ENCODE results near the gene FOXA3. TPM values are rescaled to one million over a fixed set of nuclear protein-coding genes. Genes with fewer than 3 reads are reported as not detected.

The FOXA3 gene
- total and polyA plus RNA-seq, 10 of the 15 experiments (the other 5 are each of a cell fraction or from before 2014, with no cell fraction given): 0.04 to 0.83 (median 0.11) TPM; not detected in 5

DNA sequence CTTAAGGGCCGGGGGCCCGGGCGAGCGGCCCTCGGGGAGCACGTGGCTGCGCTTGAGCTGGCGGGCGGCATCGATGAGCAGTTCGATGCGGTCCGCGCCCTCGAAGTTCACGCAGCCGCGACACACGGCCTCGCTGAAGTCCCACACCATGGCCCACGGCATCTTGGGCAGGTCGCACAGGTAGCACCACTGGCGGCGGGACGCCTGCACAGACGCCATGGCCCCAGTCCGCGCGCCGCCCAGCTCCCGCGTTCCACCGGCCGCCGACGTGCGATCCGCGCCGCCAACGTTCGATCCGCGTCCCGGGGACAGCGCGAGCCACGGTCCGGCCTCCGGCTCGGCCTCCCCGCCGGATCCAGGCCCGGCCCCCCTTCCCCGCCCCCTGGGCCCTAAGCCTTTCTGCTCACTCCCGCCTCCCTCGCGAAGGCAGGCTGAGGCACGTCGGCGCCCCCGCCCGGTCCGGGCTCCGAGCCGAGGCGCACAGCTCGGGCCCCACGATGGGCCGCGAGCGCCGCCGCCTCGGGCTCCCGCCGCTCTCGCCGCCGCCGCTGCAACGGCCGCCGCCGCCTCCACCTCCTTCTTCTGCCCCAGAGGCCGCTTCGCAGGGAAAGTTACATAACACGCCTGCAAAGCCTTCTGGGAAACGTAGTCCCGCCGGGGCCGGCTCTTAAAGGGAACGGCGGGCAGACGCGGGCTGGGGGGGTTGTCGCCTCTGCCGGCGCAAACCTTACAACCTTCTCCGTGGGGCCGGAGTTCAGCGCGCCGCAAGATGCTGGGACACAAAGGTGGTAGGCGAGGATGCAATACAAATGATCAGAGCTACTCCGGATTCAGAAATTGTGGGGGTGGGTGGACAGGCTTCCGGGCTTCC is 21.7 kb downstream of the FOXA3 start, which contains the start of gene IRF2BP1 (continued):
- TF ChIP-seq, protein P1, sequence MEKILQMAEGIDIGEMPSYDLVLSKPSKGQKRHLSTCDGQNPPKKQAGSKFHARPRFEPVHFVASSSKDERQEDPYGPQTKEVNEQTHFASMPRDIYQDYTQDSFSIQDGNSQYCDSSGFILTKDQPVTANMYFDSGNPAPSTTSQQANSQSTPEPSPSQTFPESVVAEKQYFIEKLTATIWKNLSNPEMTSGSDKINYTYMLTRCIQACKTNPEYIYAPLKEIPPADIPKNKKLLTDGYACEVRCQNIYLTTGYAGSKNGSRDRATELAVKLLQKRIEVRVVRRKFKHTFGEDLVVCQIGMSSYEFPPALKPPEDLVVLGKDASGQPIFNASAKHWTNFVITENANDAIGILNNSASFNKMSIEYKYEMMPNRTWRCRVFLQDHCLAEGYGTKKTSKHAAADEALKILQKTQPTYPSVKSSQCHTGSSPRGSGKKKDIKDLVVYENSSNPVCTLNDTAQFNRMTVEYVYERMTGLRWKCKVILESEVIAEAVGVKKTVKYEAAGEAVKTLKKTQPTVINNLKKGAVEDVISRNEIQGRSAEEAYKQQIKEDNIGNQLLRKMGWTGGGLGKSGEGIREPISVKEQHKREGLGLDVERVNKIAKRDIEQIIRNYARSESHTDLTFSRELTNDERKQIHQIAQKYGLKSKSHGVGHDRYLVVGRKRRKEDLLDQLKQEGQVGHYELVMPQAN (conservative IDR thresholded peaks at IDR 0.05): peak; percentile 69; the same call in 1 of the 2 replicates
- peak; percentile 53 for TF ChIP-seq NR2F1 (conservative IDR thresholded peaks at IDR 0.05)

DNA sequence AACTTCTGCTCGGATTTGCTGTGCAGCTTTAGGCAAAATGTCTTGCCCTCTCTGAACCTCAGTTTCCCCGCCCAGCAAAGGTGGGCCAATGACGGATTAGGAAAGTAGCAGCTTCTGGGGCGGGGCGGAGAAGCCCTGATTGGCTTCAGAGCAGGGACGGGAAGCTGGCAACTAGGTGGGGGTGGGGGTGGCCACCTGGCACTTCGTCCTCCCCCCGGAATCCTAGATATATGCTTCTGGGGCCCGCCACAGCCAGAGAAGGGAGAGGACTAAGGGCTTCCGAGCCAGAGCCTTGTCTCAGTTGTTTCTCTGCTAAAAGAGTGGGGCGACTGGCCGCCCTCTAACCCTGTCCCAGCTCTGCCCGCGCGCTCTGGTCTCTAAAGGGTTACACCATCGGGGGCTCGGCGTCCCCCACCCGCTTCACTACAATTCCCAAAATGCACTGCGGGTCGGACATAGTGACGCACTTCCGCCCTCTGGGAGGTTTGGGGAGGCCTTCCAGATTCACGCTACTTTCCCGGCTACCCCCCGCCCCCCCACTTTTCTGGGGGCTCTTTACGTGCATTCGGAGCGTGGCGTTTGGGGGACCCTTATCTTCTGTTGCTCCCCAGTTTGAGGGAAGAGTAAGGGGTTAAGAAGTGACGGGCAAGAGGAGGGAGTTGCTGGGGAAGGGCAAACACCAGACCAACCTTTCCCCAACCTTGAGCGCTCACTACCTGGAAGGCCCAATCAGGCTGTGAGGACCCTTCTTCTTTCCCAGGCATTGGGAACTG is 22.5 kb downstream of the FOXA3 start:
- ChIA-PET POLR2A (interaction anchor here (0.5 to 9.0 kb wide), 15 partner anchors 11 to 746 kb away, joined by 3 to 178 read pairs (median 4); partner anchors contain the start of genes CALM3, CCDC61, DMWD and FOXA3), CTCF (interaction anchor here (0.9 to 9.1 kb wide), 3 partner anchors 16 to 70 kb away, joined by 4 to 194 read pairs (median 9); partner anchors contain the start of genes FOXA3, MYPOP and SYMPK)
- peak; percentile 98 for FAIRE-seq
- peak; percentile 72; the same call in 1 of the 2 replicates for TF ChIP-seq NFYB (IDR thresholded peaks at IDR 0.05; ENCODE audit: insufficient read depth, low read depth, low read length)
- no peak for TF ChIP-seq FOXM1 (IDR thresholded peaks at IDR 0.05; ENCODE audit: low read depth, low read length)
- 0 out of 2 replicates have a peak, but pooled peaks have one; percentile 14 for TF ChIP-seq BACH1 (IDR thresholded peaks at IDR 0.05; ENCODE audit: borderline replicate concordance)
- TF ChIP-seq SRF (IDR thresholded peaks at IDR 0.05; ENCODE audit: low read depth in 2 of 2, low read length in 2 of 2): 0 out of 4 replicates have a peak, but pooled peaks of 1 of the 2 experiments have one; percentile 46
- no peak for TF ChIP-seq JUNB (IDR thresholded peaks at IDR 0.05)
- TF ChIP-seq ZNF207 (IDR thresholded peaks at IDR 0.05; ENCODE audit: borderline replicate concordance): no peak
- TF ChIP-seq EED (IDR thresholded peaks at IDR 0.05; ENCODE audit: low read depth): no peak
- no peak for TF ChIP-seq NFYA (IDR thresholded peaks at IDR 0.05; ENCODE audit: borderline replicate concordance, low read depth, low read length)
- no peak for TF ChIP-seq ZNF274 (IDR thresholded peaks at IDR 0.05; ENCODE audit: insufficient read depth, insufficient read length)
- no peak for TF ChIP-seq PAX8 (IDR thresholded peaks at IDR 0.05)
- TF ChIP-seq SREBF1 (IDR thresholded peaks at IDR 0.05; ENCODE audit: low read length): 0 out of 2 replicates have a peak, but pooled peaks have one; percentile 6
- peak; percentile 69; the same call in 1 of the 2 replicates for TF ChIP-seq CHD2 (IDR thresholded peaks at IDR 0.05; ENCODE audit: borderline replicate concordance, low read depth, low read length)
- TF ChIP-seq POLR2A (IDR thresholded peaks at IDR 0.05; ENCODE audit: low read depth, low read length): peak; percentile 63
- TF ChIP-seq CBX3 (IDR thresholded peaks at IDR 0.05; ENCODE audit: borderline replicate concordance, low read depth): no peak
- peak; percentile 67; the same call in 1 of the 2 replicates for TF ChIP-seq TCF3 (IDR thresholded peaks at IDR 0.05; ENCODE audit: borderline replicate concordance, insufficient read depth, low read depth, low read length)
- 0 out of 2 replicates have a peak, but pooled peaks have one; percentile 65 for TF ChIP-seq PAX5 (IDR thresholded peaks at IDR 0.05; ENCODE audit: borderline replicate concordance, low read depth, low read length)

More for the DNA sequence above, 22.5 kb downstream of the FOXA3 start:
- WGBS (ENCODE audit: insufficient coverage, insufficient replicate concordance, low lambda C conversion rate, missing lambda C conversion rate): 2% methylated on average over 32 of the region's 32 CpGs
- H3K27me3 ChIP-seq (replicated peaks in 1 of 2; ENCODE audit: control insufficient read depth in 2 of 2, insufficient read depth in 2 of 2, low read length in 1 of 2): no peaks in the 10 kb centered on the region
- no TSS peak for BruUV-seq (replicated peaks)
- in situ Hi-C loops (cut with MboI) (no loop called here), intact Hi-C loops (cut with micrococcal nuclease; ENCODE audit: unreplicated experiment) (loop anchor here (1.0 kb wide), 1 partner anchor 23 kb away; the partner anchor contains the start of gene SYMPK)
- H3K36me3 ChIP-seq (ENCODE audit: control insufficient read depth in 2 of 2, insufficient read depth in 2 of 2, low read length in 1 of 2): peaks cover 0 to 1% of the 10 kb centered on the region in 2 experiments; a peak in 1 of 4 replicates
- SMC1A ChIA-PET (ENCODE audit: uncharacterized antibody, unreplicated experiment): interaction anchor here (1.2 to 2.0 kb wide), 4 partner anchors 16 to 109 kb away, joined by 4 to 13 read pairs (median 6); partner anchors contain the start of genes CCDC61, FOXA3, MYPOP and SYMPK
- H3K4me1 ChIP-seq (ENCODE audit: control insufficient read depth, insufficient read depth, low read length): peaks cover 20% of the 10 kb centered on the region
- H3K4me2 ChIP-seq (ENCODE audit: control insufficient read depth, insufficient read depth): peak overlapping the region; percentile 98
- RAD21 ChIA-PET (ENCODE audit: unreplicated experiment): interaction anchor here (0.6 to 7.6 kb wide), 10 partner anchors 14 to 156 kb away, joined by 3 to 159 read pairs (median 6); partner anchors contain the start of genes CCDC61, DMWD, FBXO46 and FOXA3
- H3K9ac ChIP-seq (ENCODE audit: control insufficient read depth, insufficient read depth, low read length): peak overlapping the region; percentile 89
- ATAC-seq: peak; percentile 75
- peak; percentile 73 for DNase-seq (ENCODE audit: low read depth, low spot score)
- peak overlapping the region; percentile 68 for H3K4me3 ChIP-seq
- no peaks in the 10 kb centered on the region for H3K9me3 ChIP-seq (replicated peaks; ENCODE audit: control insufficient read depth, insufficient read depth, low read length)
- peaks cover 10% of the 10 kb centered on the region for H3K79me2 ChIP-seq (ENCODE audit: control insufficient read depth, insufficient read depth, low read length)
- H4K20me1 ChIP-seq (ENCODE audit: control insufficient read depth, insufficient read depth): no peaks in the 10 kb centered on the region
- peak overlapping the region; percentile 97 for H2AFZ ChIP-seq (ENCODE audit: control insufficient read depth, low read depth, low read length)
- peak overlapping the region; percentile 95 for H3K27ac ChIP-seq (ENCODE audit: control insufficient read depth, insufficient read depth)

All from GM12878 (cell line).